Measurements from ENCODE around the gene RIPPLY2.

DNA sequence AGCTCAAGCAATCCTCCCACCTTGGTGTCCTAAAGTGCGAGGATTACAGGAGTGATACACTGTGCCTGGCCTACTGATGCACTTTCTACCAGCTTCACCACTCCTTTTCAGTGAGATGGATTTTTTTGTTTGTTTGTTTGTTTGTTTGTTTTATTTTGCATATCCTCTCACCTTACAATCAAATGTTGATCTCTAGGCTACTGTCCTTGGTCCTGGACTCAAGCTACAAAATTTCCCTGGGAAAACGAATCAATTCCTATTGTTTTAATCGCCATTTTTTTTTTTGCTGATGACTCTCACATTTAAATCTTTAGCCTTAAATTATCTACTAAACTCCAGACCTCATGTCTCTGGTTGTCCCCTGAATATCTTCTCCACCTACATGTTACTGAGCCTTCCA is 3.5 kb upstream of the RIPPLY2 start:
- TF ChIP-seq, protein P1, sequence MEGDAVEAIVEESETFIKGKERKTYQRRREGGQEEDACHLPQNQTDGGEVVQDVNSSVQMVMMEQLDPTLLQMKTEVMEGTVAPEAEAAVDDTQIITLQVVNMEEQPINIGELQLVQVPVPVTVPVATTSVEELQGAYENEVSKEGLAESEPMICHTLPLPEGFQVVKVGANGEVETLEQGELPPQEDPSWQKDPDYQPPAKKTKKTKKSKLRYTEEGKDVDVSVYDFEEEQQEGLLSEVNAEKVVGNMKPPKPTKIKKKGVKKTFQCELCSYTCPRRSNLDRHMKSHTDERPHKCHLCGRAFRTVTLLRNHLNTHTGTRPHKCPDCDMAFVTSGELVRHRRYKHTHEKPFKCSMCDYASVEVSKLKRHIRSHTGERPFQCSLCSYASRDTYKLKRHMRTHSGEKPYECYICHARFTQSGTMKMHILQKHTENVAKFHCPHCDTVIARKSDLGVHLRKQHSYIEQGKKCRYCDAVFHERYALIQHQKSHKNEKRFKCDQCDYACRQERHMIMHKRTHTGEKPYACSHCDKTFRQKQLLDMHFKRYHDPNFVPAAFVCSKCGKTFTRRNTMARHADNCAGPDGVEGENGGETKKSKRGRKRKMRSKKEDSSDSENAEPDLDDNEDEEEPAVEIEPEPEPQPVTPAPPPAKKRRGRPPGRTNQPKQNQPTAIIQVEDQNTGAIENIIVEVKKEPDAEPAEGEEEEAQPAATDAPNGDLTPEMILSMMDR (IDR thresholded peaks at IDR 0.05): no peak
- no peak for TF ChIP-seq ZFX (IDR thresholded peaks at IDR 0.05; ENCODE audit: borderline replicate concordance)
